Activated B cell treated with CpG ODN at 0.5 μM for 24 hours (primary cell): ENCODE results near the gene ETV6. TPM values are rescaled to one million over a fixed set of nuclear protein-coding genes. Genes with fewer than 3 reads are reported as not detected.

ENCODE experiments used
- ATAC-seq: fragments of 200-7000 bp; cut with Tn5 transposase; one replicate; pipeline ENCODE4 v1.10.0; 2021; ENCODE audit warnings: low read depth, mild to moderate bottlenecking, moderate library complexity
- CTCF ChIA-PET: fragments of 350-600 bp; sonication (Branson Sonifier 250); formaldehyde crosslinking; loops from one replicate; lab custom pipeline; 2021; ENCODE audit warnings: antibody characterized with exemption; lab: Charles Lee
- POLR2A ChIA-PET: fragments of 350-600 bp; sonication (Branson Sonifier 250); formaldehyde crosslinking; loops from one replicate; lab custom pipeline; 2021; ENCODE audit warnings: antibody characterized with exemption; lab: Charles Lee
- DNase-seq: peaks from one replicate; pipeline ENCODE4 v3.0.0; 2022
- H3K27ac Mint-ChIP-seq: one replicate; pipeline ENCODE4 v1.8.0; 2020; ENCODE audit warnings: mixed read lengths
- H3K27me3 Mint-ChIP-seq: one replicate; pipeline ENCODE4 v1.8.0; 2021; ENCODE audit warnings: mixed read lengths
- H3K36me3 Mint-ChIP-seq: one replicate; pipeline ENCODE4 v1.8.0; 2021; ENCODE audit warnings: low read depth, mixed read lengths
- H3K4me1 Mint-ChIP-seq: one replicate; pipeline ENCODE4 v1.8.0; 2021; ENCODE audit warnings: mixed read lengths
- H3K4me3 Mint-ChIP-seq: one replicate; pipeline ENCODE4 v1.8.0; 2020; ENCODE audit warnings: mild to moderate bottlenecking, mixed read lengths
- H3K9me3 Mint-ChIP-seq: one replicate; pipeline ENCODE4 v1.8.0; 2020; ENCODE audit warnings: mixed read lengths
- CTCF ChIP-seq: fragments of 200-600 bp; IDR thresholded peaks from one replicate; pipeline ENCODE4 v1.8.0; 2022; ENCODE audit warnings: antibody characterized with exemption, mild to moderate bottlenecking
- intact Hi-C: fragments of 100-400 bp; cut with micrococcal nuclease; formaldehyde crosslinking; loops from one replicate; pipeline ENCODE4 v1.15.1; 2024
- total RNA-seq: library from RNA; stranded (reverse); gene quantifications from 2 replicates; pipeline ENCODE4 v1.2.3, GENCODE V29; 2022

The ETV6 gene
- total RNA-seq, 1 donor from 2014 or later = 130 TPM

GRCh38 chr12:11885261-11886038 is 236.0 kb downstream of the ETV6 start:
- DNase-seq (no peak), ATAC-seq (no peak)
- Mint-ChIP-seq H3K27me3 (no peaks in the 10 kb centered on the region), H3K9me3 (peaks cover 4% of the 10 kb centered on the region), H3K27ac (no peak overlapping the region), H3K4me3 (no peak overlapping the region), H3K36me3 (peaks cover 84% of the 10 kb centered on the region), H3K4me1 (peaks cover 37% of the 10 kb centered on the region)
- ChIA-PET CTCF (no interaction called here), POLR2A (no interaction called here)
- intact Hi-C loops = no loop called here
- TF ChIP-seq CTCF = no peak

GRCh38 chr12:11886339-11886738 is 236.9 kb downstream of the ETV6 start:
- H3K27me3 Mint-ChIP-seq = no peaks in the 10 kb centered on the region
- H3K4me3 Mint-ChIP-seq = no peak overlapping the region
- no peak overlapping the region for H3K27ac Mint-ChIP-seq
- H3K36me3 Mint-ChIP-seq = peaks cover 83% of the 10 kb centered on the region
- ChIA-PET CTCF (no interaction called here), POLR2A (no interaction called here)
- DNase-seq (no peak), ATAC-seq (no peak)
- no peak for TF ChIP-seq CTCF
- peaks cover 43% of the 10 kb centered on the region for H3K4me1 Mint-ChIP-seq
- peaks cover 4% of the 10 kb centered on the region for H3K9me3 Mint-ChIP-seq
- intact Hi-C loops = no loop called here

DNA sequence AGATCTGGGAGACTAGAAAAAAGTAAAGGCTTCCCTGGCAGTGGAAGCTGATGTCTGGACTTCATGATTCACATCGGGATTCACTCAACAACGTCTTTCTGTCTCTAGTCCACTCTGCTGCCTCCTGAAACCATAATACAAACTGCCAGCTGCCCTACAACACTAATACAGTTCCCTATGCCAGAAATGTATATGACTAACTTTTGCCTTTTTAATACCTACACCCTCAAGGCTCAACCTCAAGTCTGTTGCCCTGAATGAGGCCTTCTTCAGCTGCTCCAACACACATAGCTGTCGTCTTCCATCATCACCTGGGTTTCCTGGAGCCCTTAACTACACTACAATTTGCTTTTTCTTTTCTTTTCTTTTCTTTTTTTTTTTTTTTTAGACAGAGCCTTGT is 238.6 kb downstream of the ETV6 start:
- intact Hi-C loops = no loop called here
- Mint-ChIP-seq H3K36me3 (peaks cover 88% of the 10 kb centered on the region), H3K4me1 (peaks cover 33% of the 10 kb centered on the region), H3K4me3 (no peak overlapping the region), H3K27me3 (no peaks in the 10 kb centered on the region), H3K27ac (no peak overlapping the region), H3K9me3 (peaks cover 4% of the 10 kb centered on the region)
- ChIA-PET CTCF (no interaction called here), POLR2A (no interaction called here)
- TF ChIP-seq CTCF = no peak
- DNase-seq = no peak
- no peak for ATAC-seq

DNA sequence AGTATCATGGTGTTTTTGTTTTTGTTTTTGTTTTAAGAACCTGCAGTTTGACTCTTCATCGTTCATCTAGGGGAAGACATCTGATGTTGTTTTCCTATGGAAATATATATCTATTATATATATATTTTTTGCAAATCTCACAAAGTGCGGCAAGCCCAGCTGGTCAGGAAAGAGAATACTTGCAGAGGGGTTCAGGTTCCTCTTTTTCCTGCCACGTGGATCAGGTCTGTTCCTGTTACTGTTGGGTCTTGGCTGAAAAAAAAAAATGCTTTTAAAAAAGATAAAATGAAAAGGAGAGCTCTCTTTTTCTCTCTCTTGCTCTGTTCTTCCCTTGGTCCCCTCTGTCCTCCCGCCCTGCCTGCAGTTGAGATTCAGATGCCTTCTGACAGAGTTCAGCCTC is 241.9 kb downstream of the ETV6 start:
- Mint-ChIP-seq H3K4me3 (no peak overlapping the region), H3K4me1 (peaks cover 45% of the 10 kb centered on the region), H3K27me3 (no peaks in the 10 kb centered on the region), H3K27ac (peak overlapping the region; percentile 18), H3K36me3 (peaks cover 70% of the 10 kb centered on the region), H3K9me3 (peaks cover 4% of the 10 kb centered on the region)
- intact Hi-C loops = loop anchor here (5.0 to 10.0 kb wide), 2 partner anchors 113 to 141 kb away; no protein-coding TSS in a partner anchor
- TF ChIP-seq CTCF = no peak
- CTCF ChIA-PET = no interaction called here
- DNase-seq (no peak), ATAC-seq (no peak)
- POLR2A ChIA-PET = interaction anchor here (0.6 to 1.1 kb wide), 4 partner anchors 76 to 458 kb away, joined by 3 to 8 read pairs (median 3); partner anchors contain the start of gene MANSC1

DNA sequence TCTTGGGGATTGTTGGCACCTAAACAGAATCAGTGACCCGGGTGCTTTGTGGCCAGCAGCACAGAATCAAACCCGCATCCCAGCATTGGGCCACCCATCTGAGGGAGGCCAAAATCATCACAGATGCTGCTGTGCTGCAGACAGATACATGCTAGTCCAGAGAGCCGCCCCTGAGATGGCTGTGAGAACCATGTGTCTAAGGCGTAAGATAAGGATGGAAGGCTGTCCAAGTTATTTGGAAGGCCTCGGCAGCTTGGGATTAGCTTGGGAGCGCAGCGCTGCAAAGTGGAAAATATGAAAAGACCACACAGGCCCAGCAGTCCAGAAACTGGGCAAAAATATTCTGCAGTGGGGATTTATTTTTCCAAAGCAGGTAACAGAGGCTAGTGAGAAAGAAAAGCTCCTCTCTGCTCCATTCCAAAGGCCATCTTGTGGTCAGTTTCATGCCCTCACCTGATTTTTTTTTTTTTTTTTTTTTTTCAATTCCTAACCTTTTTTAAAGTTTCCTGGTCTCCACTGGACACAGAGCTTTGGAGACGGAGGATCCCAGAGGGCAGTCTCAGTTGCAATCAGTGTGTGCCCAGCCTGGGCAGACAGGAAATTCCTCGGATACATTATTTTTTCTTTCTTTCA is 242.4 kb downstream of the ETV6 start:
- H3K27me3 Mint-ChIP-seq = no peaks in the 10 kb centered on the region
- peak overlapping the region; percentile 18 for H3K27ac Mint-ChIP-seq
- peaks cover 45% of the 10 kb centered on the region for H3K4me1 Mint-ChIP-seq
- peaks cover 4% of the 10 kb centered on the region for H3K9me3 Mint-ChIP-seq
- ATAC-seq = no peak
- H3K36me3 Mint-ChIP-seq = peaks cover 65% of the 10 kb centered on the region
- POLR2A ChIA-PET = interaction anchor here (0.6 to 1.1 kb wide), 3 partner anchors 140 to 458 kb away, joined by 3 to 8 read pairs (median 3); partner anchors contain the start of gene MANSC1
- CTCF ChIA-PET = no interaction called here
- intact Hi-C loops = loop anchor here (5.0 to 10.0 kb wide), 2 partner anchors 113 to 140 kb away; no protein-coding TSS in a partner anchor
- no peak overlapping the region for H3K4me3 Mint-ChIP-seq
- no peak for TF ChIP-seq CTCF
- no peak for DNase-seq
